DOHH2 (cell line): ENCODE measurements around the gene CRISPLD2.

Source experiments
- H3F3A ChIP-seq: fragments of 200-600 bp; sonication (generic), shearing (Covaris generic); 2 replicates; pipeline ENCODE4 v1.6.0; 2016; ENCODE audit warnings: antibody characterized with exemption, mild to moderate bottlenecking; ENCODE audit not compliant: control insufficient read depth, insufficient read depth
- H3K27ac ChIP-seq: fragments of 200-600 bp; sonication (generic); 2 replicates; pipeline ENCODE4 v1.5.1; 2014; ENCODE audit warnings: low read depth, mild to moderate bottlenecking, low read length, moderate library complexity
- H3K27me3 ChIP-seq: fragments of 200-600 bp; sonication (generic); 2 replicates; pipeline ENCODE4 v1.6.1; 2014; ENCODE audit warnings: mild to moderate bottlenecking, low read length, mixed read lengths; ENCODE audit not compliant: control insufficient read depth
- H3K36me3 ChIP-seq: fragments of 200-600 bp; sonication (generic); 2 replicates; pipeline ENCODE4 v1.6.1; 2014; ENCODE audit warnings: mild to moderate bottlenecking, low read length, moderate library complexity, mixed read lengths; ENCODE audit not compliant: control insufficient read depth
- H3K4me1 ChIP-seq: fragments of 200-600 bp; sonication (generic); 2 replicates; pipeline ENCODE4 v1.6.1; 2014; ENCODE audit warnings: mild to moderate bottlenecking, low read length, mixed read lengths; ENCODE audit not compliant: control insufficient read depth
- H3K4me2 ChIP-seq: fragments of 200-600 bp; sonication (generic); 2 replicates; pipeline ENCODE4 v1.6.0; 2014; ENCODE audit warnings: mild to moderate bottlenecking, low read length, moderate library complexity
- H3K4me3 ChIP-seq: fragments of 200-600 bp; sonication (generic); 2 replicates; pipeline ENCODE4 v1.5.1; 2014; ENCODE audit warnings: mild to moderate bottlenecking, low read length, mixed read lengths
- H3K79me2 ChIP-seq: fragments of 200-600 bp; sonication (generic); 2 replicates; pipeline ENCODE4 v1.6.1; 2014; ENCODE audit warnings: mild to moderate bottlenecking, low read length, mixed read lengths; ENCODE audit not compliant: control insufficient read depth
- H3K9me2 ChIP-seq: fragments of 200-600 bp; sonication (generic); replicated peaks from 2 replicates; pipeline ENCODE4 v1.6.1; 2014; ENCODE audit warnings: mild to moderate bottlenecking, low read length, mixed read lengths; ENCODE audit not compliant: control insufficient read depth
- H3K9me3 ChIP-seq: fragments of 200-600 bp; sonication (generic); 2 replicates; pipeline ENCODE4 v1.6.1; 2014; ENCODE audit warnings: antibody characterized with exemption, low read length, mixed read lengths; ENCODE audit not compliant: control insufficient read depth, insufficient read depth
- H4K20me1 ChIP-seq: fragments of 200-600 bp; sonication (generic); 2 replicates; pipeline ENCODE4 v1.6.0; 2014; ENCODE audit warnings: low read depth, mild to moderate bottlenecking, antibody characterized with exemption, low read length, moderate library complexity; ENCODE audit not compliant: control insufficient read depth, insufficient read depth
- EZH2phosphoT487 ChIP-seq: fragments of 200-600 bp; sonication (generic); IDR thresholded peaks from 2 replicates; pipeline ENCODE4 v1.6.1; 2017; ENCODE audit warnings: borderline replicate concordance, mild to moderate bottlenecking, antibody characterized with exemption, low read length, moderate library complexity, mixed read lengths
- TF ChIP-seq, protein P1 (sequence below): fragments of 200-600 bp; sonication (generic); IDR thresholded peaks from one replicate; pipeline ENCODE4 v1.5.1; 2014; ENCODE audit warnings: antibody characterized with exemption, mild to moderate bottlenecking, low read depth, low read length; ENCODE audit not compliant: poor library complexity, severe bottlenecking

The CRISPLD2 gene

GRCh38 chr16:84905965-84906460, 86.2 kb downstream of the CRISPLD2 start:
- no peak overlapping the region for H3K4me3 ChIP-seq
- H3K36me3 ChIP-seq: no peaks in the 10 kb centered on the region
- no peaks in the 10 kb centered on the region for H3K4me1 ChIP-seq
- TF ChIP-seq, protein P1, sequence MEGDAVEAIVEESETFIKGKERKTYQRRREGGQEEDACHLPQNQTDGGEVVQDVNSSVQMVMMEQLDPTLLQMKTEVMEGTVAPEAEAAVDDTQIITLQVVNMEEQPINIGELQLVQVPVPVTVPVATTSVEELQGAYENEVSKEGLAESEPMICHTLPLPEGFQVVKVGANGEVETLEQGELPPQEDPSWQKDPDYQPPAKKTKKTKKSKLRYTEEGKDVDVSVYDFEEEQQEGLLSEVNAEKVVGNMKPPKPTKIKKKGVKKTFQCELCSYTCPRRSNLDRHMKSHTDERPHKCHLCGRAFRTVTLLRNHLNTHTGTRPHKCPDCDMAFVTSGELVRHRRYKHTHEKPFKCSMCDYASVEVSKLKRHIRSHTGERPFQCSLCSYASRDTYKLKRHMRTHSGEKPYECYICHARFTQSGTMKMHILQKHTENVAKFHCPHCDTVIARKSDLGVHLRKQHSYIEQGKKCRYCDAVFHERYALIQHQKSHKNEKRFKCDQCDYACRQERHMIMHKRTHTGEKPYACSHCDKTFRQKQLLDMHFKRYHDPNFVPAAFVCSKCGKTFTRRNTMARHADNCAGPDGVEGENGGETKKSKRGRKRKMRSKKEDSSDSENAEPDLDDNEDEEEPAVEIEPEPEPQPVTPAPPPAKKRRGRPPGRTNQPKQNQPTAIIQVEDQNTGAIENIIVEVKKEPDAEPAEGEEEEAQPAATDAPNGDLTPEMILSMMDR: no peak
- TF ChIP-seq EZH2phosphoT487: no peak
- H3F3A ChIP-seq: no peaks in the 10 kb centered on the region
- no peak overlapping the region for H3K4me2 ChIP-seq
- H3K9me3 ChIP-seq: no peaks in the 10 kb centered on the region
- no peaks in the 10 kb centered on the region for H3K9me2 ChIP-seq
- no peaks in the 10 kb centered on the region for H4K20me1 ChIP-seq
- no peaks in the 10 kb centered on the region for H3K27me3 ChIP-seq
- no peak overlapping the region for H3K27ac ChIP-seq
- H3K79me2 ChIP-seq: no peaks in the 10 kb centered on the region

DNA sequence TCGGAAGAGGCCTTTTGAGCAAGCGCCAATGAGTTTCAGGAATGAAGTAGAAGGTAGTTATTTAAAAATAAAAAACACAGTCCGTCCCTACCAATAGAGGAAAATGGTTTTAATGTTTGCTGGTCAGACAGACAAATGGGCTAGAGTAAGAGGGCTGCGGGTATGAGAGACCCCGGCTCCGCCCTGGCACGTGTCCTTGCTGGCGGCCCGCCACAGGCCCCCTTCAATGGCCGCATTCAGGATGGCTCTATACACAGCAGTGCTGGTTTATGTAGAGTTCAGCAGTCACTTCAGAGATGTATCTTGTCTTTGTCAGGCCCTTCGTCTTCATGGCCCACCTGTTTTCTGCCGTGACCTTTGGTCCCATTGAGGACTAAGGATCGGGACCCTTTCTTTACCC, 87.3 kb downstream of the CRISPLD2 start:
- Histone ChIP-seq H3K36me3 (no peaks in the 10 kb centered on the region), H3K9me3 (no peaks in the 10 kb centered on the region), H3K79me2 (no peaks in the 10 kb centered on the region), H3F3A (no peaks in the 10 kb centered on the region), H3K9me2 (no peaks in the 10 kb centered on the region), H3K27ac (no peak overlapping the region), H3K4me1 (no peaks in the 10 kb centered on the region), H3K27me3 (no peaks in the 10 kb centered on the region), H3K4me2 (no peak overlapping the region), H4K20me1 (no peaks in the 10 kb centered on the region), H3K4me3 (no peak overlapping the region)
- TF ChIP-seq, protein P1: no peak
- TF ChIP-seq EZH2phosphoT487: no peak

DNA sequence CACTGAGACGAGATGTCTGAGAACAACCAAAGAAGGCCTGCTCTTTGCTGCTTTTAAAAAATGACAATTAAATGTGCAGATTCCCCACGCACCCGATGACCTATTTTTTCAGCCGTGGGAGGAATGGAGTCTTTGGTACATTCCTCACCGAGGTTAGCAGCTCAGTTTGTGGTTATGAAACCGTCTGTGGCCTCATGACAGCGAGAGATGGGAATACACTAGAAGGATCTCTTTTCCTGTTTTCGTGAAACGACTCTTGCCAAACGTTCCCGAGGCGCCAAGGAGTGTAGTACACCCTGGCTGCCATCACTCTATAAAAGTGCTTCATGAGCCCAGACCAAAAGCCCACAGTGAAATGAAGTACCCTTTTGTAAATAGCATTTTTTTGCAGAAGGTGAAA, 87.8 kb downstream of the CRISPLD2 start:
- no peaks in the 10 kb centered on the region for H3K9me3 ChIP-seq
- no peaks in the 10 kb centered on the region for H3K9me2 ChIP-seq
- H3K36me3 ChIP-seq: no peaks in the 10 kb centered on the region
- no peaks in the 10 kb centered on the region for H3K27me3 ChIP-seq
- no peak overlapping the region for H3K4me2 ChIP-seq
- H3K4me3 ChIP-seq: no peak overlapping the region
- no peak overlapping the region for H3K27ac ChIP-seq
- no peaks in the 10 kb centered on the region for H3K4me1 ChIP-seq
- no peaks in the 10 kb centered on the region for H3K79me2 ChIP-seq
- no peaks in the 10 kb centered on the region for H3F3A ChIP-seq
- H4K20me1 ChIP-seq: no peaks in the 10 kb centered on the region
- TF ChIP-seq, protein P1: no peak
